ENCODE results near the gene OSBPL10. TPM values are rescaled to one million over a fixed set of nuclear protein-coding genes. Genes with fewer than 3 reads are reported as not detected.

The OSBPL10 gene
- total and polyA plus RNA-seq, 7 donors = 2.3 to 77.7 (median 8.5) TPM

GRCh38 chr3:31748281-31748932 is 232.7 kb downstream of the OSBPL10 start:
- Histone ChIP-seq H3K27ac (no peak overlapping the region), H3K27me3 (no peaks in the 10 kb centered on the region), H3K9me3 (no peaks in the 10 kb centered on the region), H3K36me3 (no peaks in the 10 kb centered on the region), H3K4me1 (no peaks in the 10 kb centered on the region), H3K4me3 (no peak overlapping the region)
- intact Hi-C loops (cut with DNase I) = no loop called here
- DNase-seq = no peak
- no peak for TF ChIP-seq CTCF (IDR thresholded peaks at IDR 0.05)
- no peak for TF ChIP-seq POLR2A (IDR thresholded peaks at IDR 0.05)
- no peak for TF ChIP-seq EP300 (IDR thresholded peaks at IDR 0.05)
- no peak for TF ChIP-seq POLR2AphosphoS5 (IDR thresholded peaks at IDR 0.05)
- 93% methylated on average over 5 of the region's 5 CpGs for WGBS, 2 donors

GRCh38 chr3:31747785-31748184 is 233.3 kb downstream of the OSBPL10 start:
- Histone ChIP-seq H3K27ac (no peak overlapping the region), H3K4me3 (no peak overlapping the region), H3K36me3 (no peaks in the 10 kb centered on the region), H3K4me1 (no peaks in the 10 kb centered on the region), H3K27me3 (no peaks in the 10 kb centered on the region), H3K9me3 (no peaks in the 10 kb centered on the region)
- intact Hi-C loops (cut with DNase I) = no loop called here
- no peak for DNase-seq
- WGBS, 2 donors = 96 to 97% methylated on average over 9 of the region's 9 CpGs
- TF ChIP-seq POLR2AphosphoS5 (IDR thresholded peaks at IDR 0.05) (no peak), CTCF (IDR thresholded peaks at IDR 0.05) (no peak), EP300 (IDR thresholded peaks at IDR 0.05) (no peak), POLR2A (IDR thresholded peaks at IDR 0.05) (no peak)

GRCh38 chr3:31744913-31745312 is 236.1 kb downstream of the OSBPL10 start:
- no peaks in the 10 kb centered on the region for H3K36me3 ChIP-seq
- H3K4me1 ChIP-seq = no peaks in the 10 kb centered on the region
- WGBS, 2 donors = 94 to 97% methylated on average over 8 of the region's 8 CpGs
- no peak overlapping the region for H3K4me3 ChIP-seq
- DNase-seq = no peak
- no peaks in the 10 kb centered on the region for H3K27me3 ChIP-seq
- no peak overlapping the region for H3K27ac ChIP-seq
- intact Hi-C loops (cut with DNase I) = no loop called here
- TF ChIP-seq POLR2AphosphoS5 (IDR thresholded peaks at IDR 0.05) = no peak
- no peak for TF ChIP-seq POLR2A (IDR thresholded peaks at IDR 0.05)
- no peak for TF ChIP-seq EP300 (IDR thresholded peaks at IDR 0.05)
- no peak for TF ChIP-seq CTCF (IDR thresholded peaks at IDR 0.05)
- H3K9me3 ChIP-seq = no peaks in the 10 kb centered on the region

- H3K27me3 ChIP-seq = no peaks in the 10 kb centered on the region
- intact Hi-C loops (cut with DNase I) = no loop called here
- WGBS, 2 donors = 81 to 86% methylated on average over 5 of the region's 5 CpGs
- H3K36me3 ChIP-seq = no peaks in the 10 kb centered on the region
- no peaks in the 10 kb centered on the region for H3K9me3 ChIP-seq
- no peak overlapping the region for H3K4me3 ChIP-seq
- DNase-seq = no peak
- TF ChIP-seq POLR2AphosphoS5 (IDR thresholded peaks at IDR 0.05) = no peak
- no peak for TF ChIP-seq EP300 (IDR thresholded peaks at IDR 0.05)
- TF ChIP-seq CTCF (IDR thresholded peaks at IDR 0.05) = no peak
- TF ChIP-seq POLR2A (IDR thresholded peaks at IDR 0.05) = no peak
- peaks cover 0 to 2% (median 1%) of the 10 kb centered on the region in 4 donors for H3K4me1 ChIP-seq
- no peak overlapping the region for H3K27ac ChIP-seq
Observed at GRCh38 chr3:31743331-31744089, 237.6 kb downstream of the OSBPL10 start.
